HepG2 (cell line): ENCODE data around the gene KIF22. TPM values are rescaled to one million over a fixed set of nuclear protein-coding genes. Genes with fewer than 3 reads are reported as not detected.

Source experiments
- DNMT3B ChIP-seq: conservative IDR thresholded peaks from 2 replicates; pipeline ENCODE4 v1.6.1; 2016; ENCODE audit warnings: missing biosample characterization, control low read depth
- FLYWCH1 ChIP-seq: sonication (generic); formaldehyde crosslinking; IDR thresholded peaks from 2 replicates; pipeline ENCODE4 v1.8.1; 2023; ENCODE audit warnings: mild to moderate bottlenecking, missing genetic modification reagents
- HOXA5 ChIP-seq: sonication (generic); formaldehyde crosslinking; IDR thresholded peaks from 2 replicates; pipeline ENCODE4 v1.4.0; 2020; ENCODE audit warnings: missing genetic modification reagents
- IKZF1 ChIP-seq: fragments of 450-650 bp; IDR thresholded peaks from 2 replicates; pipeline ENCODE4 v1.7.1; 2016
- ISX ChIP-seq: sonication (generic); formaldehyde crosslinking; conservative IDR thresholded peaks from 2 replicates; pipeline ENCODE4 v1.5.0; 2020; ENCODE audit warnings: missing genetic modification reagents
- KDM5B ChIP-seq: sonication (generic); formaldehyde crosslinking; IDR thresholded peaks from 2 replicates; pipeline ENCODE4 v1.4.0; 2020; ENCODE audit warnings: missing genetic modification reagents, mild to moderate bottlenecking, borderline replicate concordance
- MEIS1 ChIP-seq: sonication (generic); formaldehyde crosslinking; IDR thresholded peaks from 2 replicates; pipeline ENCODE4 v1.9.0; 2021; ENCODE audit warnings: mild to moderate bottlenecking, missing genetic modification reagents, moderate library complexity, borderline replicate concordance
- NFATC3 ChIP-seq: sonication (generic); formaldehyde crosslinking; IDR thresholded peaks from 2 replicates; pipeline ENCODE4 v1.5.1; 2020; ENCODE audit warnings: mild to moderate bottlenecking, missing genetic modification reagents
- NR2F2 ChIP-seq: IDR thresholded peaks from 2 replicates; pipeline ENCODE4 v1.6.1; 2012; ENCODE audit warnings: low read depth, inconsistent platforms, borderline replicate concordance
- POLR2AphosphoS2 ChIP-seq: IDR thresholded peaks from 2 replicates; pipeline ENCODE4 v1.6.1; 2011; ENCODE audit warnings: low read depth, low read length, improper control_type of control experiment
- POLR2AphosphoS5 ChIP-seq: IDR thresholded peaks from 2 replicates; pipeline ENCODE4 v1.6.1; 2012; ENCODE audit warnings: low read depth, low read length
- SOX13 ChIP-seq, 3 experiments: fragments of 450-650 bp in 1 of 3; sonication (generic) in 1 of 3; formaldehyde crosslinking in 1 of 3; IDR thresholded peaks in 2 of 3; conservative IDR thresholded peaks in 1 of 3; 2 replicates each; pipeline versions ENCODE4 v1.5.0 to v1.6.1; 2016 to 2020; ENCODE audit warnings: antibody characterized with exemption in 1 of 3, mild to moderate bottlenecking in 1 of 3, missing compliant biosample characterization in 1 of 3, missing genetic modification reagents in 1 of 3, moderate library complexity in 1 of 3
- TP53 ChIP-seq: sonication (generic); formaldehyde crosslinking; conservative IDR thresholded peaks from 2 replicates; pipeline ENCODE4 v1.4.0; 2020; ENCODE audit warnings: missing genetic modification reagents
- ZNF260 ChIP-seq: sonication (generic); formaldehyde crosslinking; IDR thresholded peaks from 2 replicates; pipeline ENCODE4 v1.4.0; 2020; ENCODE audit warnings: missing genetic modification reagents, low read depth, mild to moderate bottlenecking, borderline replicate concordance
- ZNF263 ChIP-seq: sonication (generic); formaldehyde crosslinking; IDR thresholded peaks from 2 replicates; pipeline ENCODE4 v1.4.0; 2020; ENCODE audit warnings: missing genetic modification reagents
- ZNF678 ChIP-seq: sonication (generic); formaldehyde crosslinking; IDR thresholded peaks from 2 replicates; pipeline ENCODE4 v1.4.0; 2020; ENCODE audit warnings: mild to moderate bottlenecking, missing genetic modification reagents
- ZNF746 ChIP-seq: sonication (generic); formaldehyde crosslinking; IDR thresholded peaks from 2 replicates; pipeline ENCODE4 v1.8.0; 2022; ENCODE audit warnings: mild to moderate bottlenecking, missing genetic modification reagents
- ZNF790 ChIP-seq: sonication (generic); formaldehyde crosslinking; IDR thresholded peaks from 2 replicates; pipeline ENCODE4 v1.8.0; 2022; ENCODE audit warnings: missing genetic modification reagents, mild to moderate bottlenecking, borderline replicate concordance
- polyA plus RNA-seq, 8 experiments: library from polyadenylated mRNA; depleted of rRNA in 3 of 8; stranded (reverse) in 7 of 8; unstranded in 1 of 8; fragments of >200 nt; fragmentation: Illumina TruSeq in 4 of 8; extraction: Trizol in 4 of 8; gene quantifications; 2 replicates each; pipeline versions ENCODE4 v1.2.1 to v1.2.3, GENCODE V29; 2011 to 2016; ENCODE audit warnings: low read depth in 4 of 8, missing spikeins in 1 of 8, mixed read lengths in 1 of 8; ENCODE audit not compliant: insufficient read depth in 1 of 8
- total RNA-seq, 5 experiments: library from RNA; depleted of rRNA; stranded (reverse); fragments of >200 nt; fragmentation: Illumina TruSeq; extraction: Trizol; gene quantifications; 2 replicates each; pipeline ENCODE4 v1.2.3, GENCODE V29; 2016; ENCODE audit warnings: low read depth in 1 of 5
- TF ChIP-seq, protein P1 (sequence below): sonication (generic); formaldehyde crosslinking; IDR thresholded peaks from 2 replicates; pipeline ENCODE4 v1.5.0; 2020; ENCODE audit warnings: missing genetic modification reagents
- TF ChIP-seq, protein P2 (sequence below): sonication (generic); formaldehyde crosslinking; IDR thresholded peaks from 2 replicates; pipeline ENCODE4 v1.5.0; 2020; ENCODE audit warnings: mild to moderate bottlenecking, low read depth, missing genetic modification reagents, borderline replicate concordance
- TF ChIP-seq, protein P3 (sequence below): sonication (generic); formaldehyde crosslinking; IDR thresholded peaks from 2 replicates; pipeline ENCODE4 v1.4.0; 2020; ENCODE audit warnings: missing genetic modification reagents
- TF ChIP-seq, protein P4 (sequence below): sonication (generic); formaldehyde crosslinking; conservative IDR thresholded peaks from 2 replicates; pipeline ENCODE4 v1.4.0; 2020; ENCODE audit warnings: missing genetic modification reagents
- TF ChIP-seq, protein P5 (sequence below): sonication (generic); formaldehyde crosslinking; IDR thresholded peaks from 2 replicates; pipeline ENCODE4 v1.8.1; 2023; ENCODE audit warnings: mild to moderate bottlenecking, missing genetic modification reagents

KIF22 gene
- total and polyA plus RNA-seq, 2 of the 13 experiments (the other 11 are each of a cell fraction or from before 2014, with no cell fraction given), result 95.8 to 118 TPM

DNA sequence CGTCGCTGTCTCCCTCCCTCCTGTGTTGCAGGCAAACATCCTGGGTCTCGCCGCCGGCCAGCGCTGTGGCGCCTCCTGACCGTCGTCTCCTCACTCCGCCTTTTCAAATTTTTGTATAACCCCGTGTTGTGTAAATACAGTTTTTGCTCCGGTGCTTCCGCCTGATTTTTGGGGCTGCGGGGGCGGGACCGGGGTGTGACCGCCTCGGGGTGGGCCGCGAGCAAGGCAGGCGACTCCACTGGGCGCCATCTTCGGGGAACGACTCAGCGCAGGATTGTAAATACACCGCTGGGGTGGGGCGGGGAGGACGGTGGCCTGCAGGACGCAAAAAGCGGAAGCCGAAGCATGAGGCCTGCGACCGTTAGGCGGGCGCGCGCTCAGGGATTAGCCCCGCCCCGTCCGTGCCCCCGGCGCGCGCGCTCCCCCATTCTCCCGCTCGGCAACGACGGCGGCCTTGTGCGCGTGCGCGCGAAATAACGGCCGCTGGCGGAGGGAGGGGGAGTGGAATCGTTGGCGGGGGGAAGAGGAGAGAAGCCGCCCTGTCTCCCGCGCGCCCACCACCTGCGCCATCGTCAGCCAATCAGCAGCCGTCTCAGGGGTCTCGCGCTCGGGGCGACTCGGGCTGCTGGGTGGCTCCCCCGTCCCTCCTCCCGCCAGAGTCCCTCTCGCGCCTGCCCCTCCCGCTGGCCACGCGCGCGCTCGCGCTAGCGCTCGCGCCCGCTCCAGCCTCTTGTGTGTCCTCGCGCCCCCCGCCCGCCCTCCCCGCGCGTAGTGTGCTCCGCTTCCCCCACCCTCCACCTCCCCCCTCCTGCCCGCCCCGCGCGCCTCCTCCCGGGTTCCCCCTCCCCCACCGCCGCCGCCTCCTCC is 14.9 kb downstream of the KIF22 start (continued):
- TF ChIP-seq POLR2AphosphoS2 (peak; percentile 65; the same call in 1 of the 2 replicates), FLYWCH1 (CRISPR knock-in tag) (no peak), HOXA5 (peak; percentile 90), ZNF790 (CRISPR knock-in tag) (no peak), KDM5B (CRISPR knock-in tag) (peak; percentile 94), ZNF260 (0 out of 2 replicates have a peak, but pooled peaks have one; percentile 64), DNMT3B (no peak; the same call in 1 of the 2 replicates), NFATC3 (CRISPR knock-in tag) (peak; percentile 61; the same call in 1 of the 2 replicates), IKZF1 (no peak), ISX (no peak; the same call in 1 of the 2 replicates), SOX13 (IDR thresholded peaks at IDR 0.05) (peak; percentile 26; the same call in 1 of the 2 replicates), SOX13 (CRISPR knock-in tag; conservative IDR thresholded peaks at IDR 0.05 in 1 of 2, IDR thresholded peaks at IDR 0.05 in 1 of 2) (peak in 1 of 2 experiments; percentile 72; a peak in 2 of 4 replicates), ZNF263 (peak; percentile 89), POLR2AphosphoS5 (peak; percentile 97), ZNF746 (CRISPR knock-in tag) (peak; percentile 100), NR2F2 (peak; percentile 58; the same call in 1 of the 2 replicates), TP53 (peak; percentile 84), ZNF678 (CRISPR knock-in tag) (0 out of 2 replicates have a peak, but pooled peaks have one; percentile 63), MEIS1 (CRISPR knock-in tag) (peak; percentile 94)
- TF ChIP-seq, protein P1, sequence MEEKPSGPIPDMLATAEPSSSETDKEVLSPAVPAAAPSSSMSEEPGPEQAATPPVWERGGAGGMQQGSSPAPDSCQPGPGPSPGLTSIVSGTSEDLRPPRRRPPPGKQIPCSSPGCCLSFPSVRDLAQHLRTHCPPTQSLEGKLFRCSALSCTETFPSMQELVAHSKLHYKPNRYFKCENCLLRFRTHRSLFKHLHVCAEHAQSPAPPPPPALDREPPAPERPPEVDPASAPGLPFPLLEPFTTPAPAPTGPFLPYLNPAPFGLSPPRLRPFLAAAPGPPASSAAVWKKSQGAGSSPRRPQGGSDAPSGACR (CRISPR knock-in tag), result peak; percentile 80
- TF ChIP-seq, protein P2, sequence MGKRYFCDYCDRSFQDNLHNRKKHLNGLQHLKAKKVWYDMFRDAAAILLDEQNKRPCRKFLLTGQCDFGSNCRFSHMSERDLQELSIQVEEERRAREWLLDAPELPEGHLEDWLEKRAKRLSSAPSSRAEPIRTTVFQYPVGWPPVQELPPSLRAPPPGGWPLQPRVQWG (CRISPR knock-in tag), result no peak
- TF ChIP-seq, protein P3, sequence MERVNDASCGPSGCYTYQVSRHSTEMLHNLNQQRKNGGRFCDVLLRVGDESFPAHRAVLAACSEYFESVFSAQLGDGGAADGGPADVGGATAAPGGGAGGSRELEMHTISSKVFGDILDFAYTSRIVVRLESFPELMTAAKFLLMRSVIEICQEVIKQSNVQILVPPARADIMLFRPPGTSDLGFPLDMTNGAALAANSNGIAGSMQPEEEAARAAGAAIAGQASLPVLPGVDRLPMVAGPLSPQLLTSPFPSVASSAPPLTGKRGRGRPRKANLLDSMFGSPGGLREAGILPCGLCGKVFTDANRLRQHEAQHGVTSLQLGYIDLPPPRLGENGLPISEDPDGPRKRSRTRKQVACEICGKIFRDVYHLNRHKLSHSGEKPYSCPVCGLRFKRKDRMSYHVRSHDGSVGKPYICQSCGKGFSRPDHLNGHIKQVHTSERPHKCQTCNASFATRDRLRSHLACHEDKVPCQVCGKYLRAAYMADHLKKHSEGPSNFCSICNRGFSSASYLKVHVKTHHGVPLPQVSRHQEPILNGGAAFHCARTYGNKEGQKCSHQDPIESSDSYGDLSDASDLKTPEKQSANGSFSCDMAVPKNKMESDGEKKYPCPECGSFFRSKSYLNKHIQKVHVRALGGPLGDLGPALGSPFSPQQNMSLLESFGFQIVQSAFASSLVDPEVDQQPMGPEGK (CRISPR knock-in tag), result peak; percentile 98
- TF ChIP-seq, protein P4, sequence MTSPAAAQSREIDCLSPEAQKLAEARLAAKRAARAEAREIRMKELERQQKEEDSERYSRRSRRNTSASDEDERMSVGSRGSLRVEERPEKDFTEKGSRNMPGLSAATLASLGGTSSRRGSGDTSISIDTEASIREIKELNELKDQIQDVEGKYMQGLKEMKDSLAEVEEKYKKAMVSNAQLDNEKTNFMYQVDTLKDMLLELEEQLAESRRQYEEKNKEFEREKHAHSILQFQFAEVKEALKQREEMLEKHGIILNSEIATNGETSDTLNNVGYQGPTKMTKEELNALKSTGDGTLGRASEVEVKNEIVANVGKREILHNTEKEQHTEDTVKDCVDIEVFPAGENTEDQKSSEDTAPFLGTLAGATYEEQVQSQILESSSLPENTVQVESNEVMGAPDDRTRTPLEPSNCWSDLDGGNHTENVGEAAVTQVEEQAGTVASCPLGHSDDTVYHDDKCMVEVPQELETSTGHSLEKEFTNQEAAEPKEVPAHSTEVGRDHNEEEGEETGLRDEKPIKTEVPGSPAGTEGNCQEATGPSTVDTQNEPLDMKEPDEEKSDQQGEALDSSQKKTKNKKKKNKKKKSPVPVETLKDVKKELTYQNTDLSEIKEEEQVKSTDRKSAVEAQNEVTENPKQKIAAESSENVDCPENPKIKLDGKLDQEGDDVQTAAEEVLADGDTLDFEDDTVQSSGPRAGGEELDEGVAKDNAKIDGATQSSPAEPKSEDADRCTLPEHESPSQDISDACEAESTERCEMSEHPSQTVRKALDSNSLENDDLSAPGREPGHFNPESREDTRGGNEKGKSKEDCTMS, result peak; percentile 44; the same call in 1 of the 2 replicates
- TF ChIP-seq, protein P5, sequence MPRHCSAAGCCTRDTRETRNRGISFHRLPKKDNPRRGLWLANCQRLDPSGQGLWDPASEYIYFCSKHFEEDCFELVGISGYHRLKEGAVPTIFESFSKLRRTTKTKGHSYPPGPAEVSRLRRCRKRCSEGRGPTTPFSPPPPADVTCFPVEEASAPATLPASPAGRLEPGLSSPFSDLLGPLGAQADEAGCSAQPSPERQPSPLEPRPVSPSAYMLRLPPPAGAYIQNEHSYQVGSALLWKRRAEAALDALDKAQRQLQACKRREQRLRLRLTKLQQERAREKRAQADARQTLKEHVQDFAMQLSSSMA, result peak; percentile 86
